GM21381 (cell line): ENCODE results near the gene CLCN6.
"Not testable (repeated sequence)": the region's sequence is repeated elsewhere in the genome, so short reads cannot be mapped to it uniquely, and the experiment has no call there.

Experiments used
- ATAC-seq: cut with Tn5 transposase; IDR thresholded peaks from one replicate; pipeline ENCODE4 v1.9.1; 2021; ENCODE audit warnings: mild to moderate bottlenecking, moderate library complexity; ENCODE audit not compliant: unreplicated experiment

The CLCN6 gene

GRCh38 chr1:11794446-11795237, 11.3 kb upstream of the CLCN6 start:
- no peak for ATAC-seq

- no peak for ATAC-seq
Observed at GRCh38 chr1:11795238-11795890, 10.6 kb upstream of the CLCN6 start.

- no peak for ATAC-seq
Observed at GRCh38 chr1:11796036-11796828, 9.8 kb upstream of the CLCN6 start.

- no peak for ATAC-seq
Observed at GRCh38 chr1:11797525-11798216, 8.3 kb upstream of the CLCN6 start.

GRCh38 chr1:11799099-11799498, 6.9 kb upstream of the CLCN6 start:
- no peak for ATAC-seq

- ATAC-seq = no peak
Observed at GRCh38 chr1:11799896-11800295, 6.1 kb upstream of the CLCN6 start.

- no peak for ATAC-seq
Observed at GRCh38 chr1:11800391-11800755, 5.6 kb upstream of the CLCN6 start.

- ATAC-seq = no peak
Observed at GRCh38 chr1:11800756-11801433, 5.1 kb upstream of the CLCN6 start.

GRCh38 chr1:11802616-11802972, 3.4 kb upstream of the CLCN6 start:
- no peak for ATAC-seq

- ATAC-seq = peak; percentile 21
Observed at GRCh38 chr1:11802973-11803885, 2.8 kb upstream of the CLCN6 start.

- ATAC-seq = not testable (repeated sequence)
Observed at GRCh38 chr1:11803924-11804665, 1.9 kb upstream of the CLCN6 start.

GRCh38 chr1:11804666-11805421, 1.1 kb upstream of the CLCN6 start:
- ATAC-seq = no peak

GRCh38 chr1:11806307-11806936, 431 bp downstream of the CLCN6 start:
- ATAC-seq = peak; percentile 42

GRCh38 chr1:11807133-11807532, 1.1 kb downstream of the CLCN6 start:
- no peak for ATAC-seq

- no peak for ATAC-seq
Observed at GRCh38 chr1:11813021-11813420, 7.0 kb downstream of the CLCN6 start.

- ATAC-seq = no peak
Observed at GRCh38 chr1:11817192-11817591, 11.2 kb downstream of the CLCN6 start.

GRCh38 chr1:11822091-11822490, 16.1 kb downstream of the CLCN6 start:
- no peak for ATAC-seq
